ENCODE measurements around the gene ARL6IP4.
A peak's percentile ranks its signal among the peaks of the same experiment; 100 is the strongest.
"Not testable (repeated sequence)": the region's sequence is repeated elsewhere in the genome, so short reads cannot be mapped to it uniquely, and the experiment has no call there.

The ARL6IP4 gene

GRCh38 chr12:122980183-122981035 is at the start of gene ARL6IP4:
TSS of gene ARL6IP4 (plus strand) at chr12:122980681. CDS start at chr12:122981140, 459 bp downstream.
- DNase-seq (ENCODE audit: low read depth in 2 of 2), result peak; percentile 35 to 43

GRCh38 chr12:122932207-122932606 is 48.3 kb upstream of the ARL6IP4 start:
- no peak for DNase-seq (ENCODE audit: low read depth in 2 of 2)

- DNase-seq (ENCODE audit: low read depth in 2 of 2), result no peak
These were observed 45.8 kb upstream of the ARL6IP4 start for GRCh38 chr12:122934722-122935121.

GRCh38 chr12:122935318-122935717 is 45.2 kb upstream of the ARL6IP4 start:
- DNase-seq (ENCODE audit: low read depth in 2 of 2), result no peak

- no peak for DNase-seq (ENCODE audit: low read depth in 2 of 2)
These were observed 42.8 kb upstream of the ARL6IP4 start for GRCh38 chr12:122937622-122938091.

- DNase-seq (ENCODE audit: low read depth in 2 of 2), result no peak
These were observed 41.4 kb upstream of the ARL6IP4 start for GRCh38 chr12:122939125-122939524.

GRCh38 chr12:122941351-122941750 is 39.1 kb upstream of the ARL6IP4 start:
- not testable (repeated sequence) for DNase-seq (ENCODE audit: low read depth in 2 of 2)

GRCh38 chr12:122942637-122943036 is 37.8 kb upstream of the ARL6IP4 start:
- no peak for DNase-seq (ENCODE audit: low read depth in 2 of 2)

GRCh38 chr12:122943196-122943595 is 37.3 kb upstream of the ARL6IP4 start:
- no peak for DNase-seq (ENCODE audit: low read depth in 2 of 2)

GRCh38 chr12:122944605-122945592 is 35.6 kb upstream of the ARL6IP4 start:
- no peak for DNase-seq (ENCODE audit: low read depth in 2 of 2)

- peak; percentile 48 to 60 for DNase-seq (ENCODE audit: low read depth in 2 of 2)
These were observed 33.7 kb upstream of the ARL6IP4 start for GRCh38 chr12:122946690-122947341.

GRCh38 chr12:122947352-122947792 is 33.1 kb upstream of the ARL6IP4 start:
- no peak for DNase-seq (ENCODE audit: low read depth in 2 of 2)

- DNase-seq (ENCODE audit: low read depth in 2 of 2), result no peak
These were observed 31.9 kb upstream of the ARL6IP4 start for GRCh38 chr12:122948605-122949004.

- no peak for DNase-seq (ENCODE audit: low read depth in 2 of 2)
These were observed 31.1 kb upstream of the ARL6IP4 start for GRCh38 chr12:122949405-122949804.

- DNase-seq (ENCODE audit: low read depth in 2 of 2), result no peak
These were observed 30.4 kb upstream of the ARL6IP4 start for GRCh38 chr12:122949816-122950675.

GRCh38 chr12:122951406-122951805 is 29.1 kb upstream of the ARL6IP4 start:
- DNase-seq (ENCODE audit: low read depth in 2 of 2), result no peak

- DNase-seq (ENCODE audit: low read depth in 2 of 2), result peak; percentile 39 to 49
These were observed 28.2 kb upstream of the ARL6IP4 start for GRCh38 chr12:122951979-122952892.

GRCh38 chr12:122955156-122955555 is 25.3 kb upstream of the ARL6IP4 start:
- no peak for DNase-seq (ENCODE audit: low read depth in 2 of 2)

GRCh38 chr12:122956035-122956434 is 24.4 kb upstream of the ARL6IP4 start:
- DNase-seq (ENCODE audit: low read depth in 2 of 2), result no peak
